GM18858 (cell line): ENCODE results near the gene FBXO2.
"Not testable (repeated sequence)": the region's sequence is repeated elsewhere in the genome, so short reads cannot be mapped to it uniquely, and the experiment has no call there.

ENCODE experiments used
- ATAC-seq: cut with Tn5 transposase; IDR thresholded peaks from one replicate; pipeline ENCODE4 v1.9.1; 2021; ENCODE audit not compliant: unreplicated experiment

Gene FBXO2

GRCh38 chr1:11629184-11630016 is 24.8 kb downstream of the FBXO2 start:
- no peak for ATAC-seq

GRCh38 chr1:11628767-11629166 is 25.5 kb downstream of the FBXO2 start:
- ATAC-seq = no peak

GRCh38 chr1:11626551-11626950 is 27.7 kb downstream of the FBXO2 start:
- ATAC-seq = no peak

- no peak for ATAC-seq
Observed at GRCh38 chr1:11623702-11624101, 30.5 kb downstream of the FBXO2 start.

- no peak for ATAC-seq
Observed at GRCh38 chr1:11622398-11622797, 31.8 kb downstream of the FBXO2 start.

GRCh38 chr1:11620924-11621323 is 33.3 kb downstream of the FBXO2 start:
- ATAC-seq = no peak

- no peak for ATAC-seq
Observed at GRCh38 chr1:11620405-11620804, 33.8 kb downstream of the FBXO2 start.

GRCh38 chr1:11617741-11618140 is 36.5 kb downstream of the FBXO2 start:
- no peak for ATAC-seq

- ATAC-seq = no peak
Observed at GRCh38 chr1:11617314-11617713, 36.9 kb downstream of the FBXO2 start.

- no peak for ATAC-seq
Observed at GRCh38 chr1:11616766-11617165, 37.5 kb downstream of the FBXO2 start.

- ATAC-seq = no peak
Observed at GRCh38 chr1:11615090-11615489, 39.1 kb downstream of the FBXO2 start.

- ATAC-seq = no peak
Observed at GRCh38 chr1:11613347-11613746, 40.9 kb downstream of the FBXO2 start.

GRCh38 chr1:11611638-11612327 is 42.4 kb downstream of the FBXO2 start:
- no peak for ATAC-seq

GRCh38 chr1:11610629-11611180 is 43.5 kb downstream of the FBXO2 start:
- no peak for ATAC-seq

- ATAC-seq = not testable (repeated sequence)
Observed at GRCh38 chr1:11609378-11609777, 44.9 kb downstream of the FBXO2 start.

- not testable (repeated sequence) for ATAC-seq
Observed at GRCh38 chr1:11608596-11609130, 45.6 kb downstream of the FBXO2 start.

GRCh38 chr1:11606775-11607174 is 47.5 kb downstream of the FBXO2 start:
- ATAC-seq = no peak

- no peak for ATAC-seq
Observed at GRCh38 chr1:11602981-11603380, 51.2 kb downstream of the FBXO2 start.

GRCh38 chr1:11602424-11602823 is 51.8 kb downstream of the FBXO2 start:
- no peak for ATAC-seq

GRCh38 chr1:11600836-11601235 is 53.4 kb downstream of the FBXO2 start:
- no peak for ATAC-seq

- no peak for ATAC-seq
Observed at GRCh38 chr1:11599891-11600576, 54.2 kb downstream of the FBXO2 start.
